ENCODE measurements around the gene USP40. TPM values are rescaled to one million over a fixed set of nuclear protein-coding genes. Genes with fewer than 3 reads are reported as not detected.
A peak's percentile ranks its signal among the peaks of the same experiment; 100 is the strongest.

USP40 gene
- total RNA-seq, 1 experiment from 2014 or later: 62.0 TPM

DNA sequence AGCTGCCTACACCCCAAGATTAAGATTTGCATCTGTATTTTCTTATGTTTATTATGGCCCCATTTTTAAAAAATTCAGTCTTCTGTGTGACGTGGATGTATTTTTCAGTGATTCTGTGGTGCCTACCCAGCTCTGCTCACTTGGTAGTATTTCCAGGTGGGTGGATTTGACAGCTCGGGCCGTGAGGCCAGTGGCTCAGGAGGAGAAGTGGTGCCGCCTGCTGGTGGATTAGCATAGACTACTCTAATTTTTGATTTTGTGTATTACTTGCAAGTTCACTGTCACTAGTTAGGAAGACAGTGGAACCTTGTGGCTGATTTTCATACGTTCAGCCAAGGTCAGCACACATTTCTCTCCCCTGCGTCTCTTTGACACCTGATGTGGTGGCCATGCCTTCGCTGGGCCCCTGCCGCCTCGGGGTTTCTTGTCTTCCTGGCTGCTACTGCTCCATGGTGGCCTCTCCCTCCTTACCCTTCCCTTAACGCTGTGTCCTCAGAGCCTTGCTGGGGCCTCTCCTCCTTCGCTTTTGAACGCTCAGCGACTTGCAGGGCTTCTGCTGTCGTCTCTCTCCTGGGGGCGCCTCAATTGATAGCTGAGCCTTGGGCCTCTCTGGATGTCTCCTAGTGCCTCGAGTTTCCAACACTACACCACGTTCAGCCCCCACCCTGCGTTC is 122.9 kb downstream of the USP40 start:
- peak; percentile 85 for DNase-seq (ENCODE audit: low spot score)

- no peak for DNase-seq (ENCODE audit: low spot score)
Measured at GRCh38 chr2:233442028-233442310, 124.6 kb downstream of the USP40 start.

- DNase-seq (ENCODE audit: low spot score): no peak
Measured at GRCh38 chr2:233441161-233442027, 125.2 kb downstream of the USP40 start.

DNA sequence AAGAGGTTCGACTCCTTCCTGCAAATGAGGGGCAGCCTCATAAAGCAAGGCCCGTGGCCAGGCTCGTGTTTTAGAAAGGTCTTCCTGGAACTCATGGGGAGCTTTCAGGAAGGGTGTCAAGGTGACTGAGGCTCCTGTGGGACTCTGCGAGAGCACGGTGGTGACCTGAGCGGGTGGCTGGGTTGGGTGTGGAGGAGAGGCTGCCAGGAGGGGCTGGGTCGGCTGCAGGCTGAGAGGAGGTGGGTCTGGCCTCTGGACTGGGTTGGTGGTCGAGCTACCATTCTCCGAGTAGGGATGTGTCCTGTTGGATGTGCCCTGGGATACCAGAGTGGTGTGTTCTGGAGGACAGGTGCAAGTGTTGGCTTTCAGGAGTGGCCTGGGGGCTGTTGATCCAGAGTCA is 125.9 kb downstream of the USP40 start:
- no peak for DNase-seq (ENCODE audit: low spot score)

- DNase-seq (ENCODE audit: low spot score): no peak
Measured at GRCh38 chr2:233440314-233440713, 126.3 kb downstream of the USP40 start.

DNA sequence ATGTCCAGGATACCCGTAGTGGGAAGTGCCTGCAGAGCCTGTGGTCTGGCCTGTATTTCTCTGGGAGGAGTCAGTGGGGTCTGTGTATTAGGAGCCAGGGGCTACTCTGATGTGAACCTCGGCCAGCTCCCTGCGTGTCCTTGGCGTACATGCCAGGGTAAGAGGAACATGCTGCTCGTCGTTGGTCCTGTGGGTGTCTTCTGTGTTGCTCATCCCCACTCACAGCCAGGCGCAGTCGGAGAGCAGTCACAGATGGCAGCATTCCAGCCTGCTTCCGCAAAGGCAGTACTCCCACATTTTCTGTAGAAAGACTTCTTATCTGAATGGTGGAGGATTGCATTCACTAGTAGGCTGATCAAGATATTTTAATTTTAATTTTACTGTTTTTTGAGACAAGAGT is 127.4 kb downstream of the USP40 start:
- DNase-seq (ENCODE audit: low spot score): no peak

DNA sequence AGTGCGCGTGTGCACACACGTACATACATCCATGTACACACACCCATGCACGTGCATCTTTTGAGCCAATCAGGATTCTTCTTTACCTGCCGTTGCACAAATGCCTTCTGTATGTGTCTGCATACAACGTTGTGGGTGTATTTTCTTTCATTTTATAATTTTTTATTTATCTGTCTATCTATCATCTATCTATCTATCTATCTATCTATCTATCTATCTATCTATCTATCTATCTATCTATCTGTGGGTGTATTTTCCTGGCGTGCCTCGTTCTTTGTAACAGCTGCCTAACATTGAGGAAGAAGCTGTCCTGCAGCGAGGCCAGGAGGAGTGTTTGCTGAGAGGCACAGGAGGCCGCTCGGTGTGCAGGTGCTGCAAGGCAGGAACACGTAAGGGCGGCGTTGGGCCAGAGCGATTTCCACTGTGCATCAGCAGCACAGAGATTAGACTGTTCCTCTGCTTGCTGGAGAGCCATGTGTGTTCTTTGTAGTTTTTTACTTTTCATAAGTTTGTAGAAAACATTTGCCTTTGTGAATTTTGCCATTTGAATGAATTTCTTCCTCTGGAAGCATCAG is 127.9 kb downstream of the USP40 start:
- DNase-seq (ENCODE audit: low spot score): no peak

GRCh38 chr2:233437439-233437955 is 129.1 kb downstream of the USP40 start:
- DNase-seq (ENCODE audit: low spot score): no peak

- no peak for DNase-seq (ENCODE audit: low spot score)
Measured at GRCh38 chr2:233436691-233437438, 129.7 kb downstream of the USP40 start.

DNA sequence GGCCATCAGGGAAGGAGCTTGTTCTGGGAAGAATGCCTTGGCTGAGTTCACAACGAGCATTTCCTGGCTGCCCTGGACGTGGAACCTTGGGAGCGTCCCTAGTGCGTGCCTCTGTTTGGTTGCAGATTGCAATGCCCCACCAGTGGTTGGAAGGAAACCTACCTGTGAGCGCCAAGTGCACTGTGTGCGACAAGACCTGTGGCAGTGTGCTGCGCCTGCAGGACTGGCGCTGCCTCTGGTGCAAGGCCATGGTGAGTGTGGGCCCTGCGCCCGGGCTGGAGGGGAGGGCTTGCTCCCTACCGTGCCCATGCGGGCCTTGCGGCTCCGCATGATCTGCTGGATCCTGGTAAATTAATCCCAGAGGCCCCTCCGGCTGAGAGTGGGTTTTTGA is 130.4 kb downstream of the USP40 start:
- no peak for DNase-seq (ENCODE audit: low spot score)

DNA sequence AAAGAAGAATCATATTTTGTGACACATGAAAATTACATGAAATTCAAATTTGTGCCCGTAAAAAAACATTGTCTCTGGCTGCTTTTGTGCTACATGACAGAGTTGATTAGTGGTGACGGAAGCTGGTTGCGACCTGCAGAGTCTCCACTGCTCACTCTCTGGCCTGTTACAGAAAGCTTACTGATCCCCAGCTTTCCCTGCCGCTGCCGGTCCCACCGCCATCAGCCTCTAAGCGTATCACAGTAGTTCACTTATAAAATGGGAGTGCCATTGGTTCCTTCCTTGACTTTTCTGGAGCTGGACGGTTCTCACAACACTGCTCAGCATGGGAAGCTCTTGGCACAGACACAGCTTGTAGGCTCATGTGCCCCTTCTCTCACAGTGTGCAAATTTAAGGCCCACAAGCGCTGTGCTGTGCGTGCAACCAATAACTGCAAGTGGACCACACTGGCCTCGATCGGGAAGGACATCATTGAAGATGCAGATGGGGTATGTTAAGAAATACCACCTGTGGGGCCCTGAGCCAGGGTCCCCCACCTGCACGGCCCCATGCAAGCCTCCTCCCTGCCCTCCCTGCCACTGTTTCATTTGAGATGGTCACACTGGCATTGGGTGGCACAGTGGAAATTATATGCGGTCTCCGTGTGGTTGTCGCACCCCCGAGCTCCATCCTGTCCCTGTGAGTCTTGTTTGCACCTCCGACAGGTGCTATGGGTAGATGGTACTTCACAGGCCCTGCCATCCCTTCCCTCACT is 131.0 kb downstream of the USP40 start:
- DNase-seq (ENCODE audit: low spot score): no peak

- DNase-seq (ENCODE audit: low spot score): no peak
Measured at GRCh38 chr2:233434666-233435330, 131.8 kb downstream of the USP40 start.

- no peak for DNase-seq (ENCODE audit: low spot score)
Measured at GRCh38 chr2:233433794-233434193, 132.8 kb downstream of the USP40 start.

DNA sequence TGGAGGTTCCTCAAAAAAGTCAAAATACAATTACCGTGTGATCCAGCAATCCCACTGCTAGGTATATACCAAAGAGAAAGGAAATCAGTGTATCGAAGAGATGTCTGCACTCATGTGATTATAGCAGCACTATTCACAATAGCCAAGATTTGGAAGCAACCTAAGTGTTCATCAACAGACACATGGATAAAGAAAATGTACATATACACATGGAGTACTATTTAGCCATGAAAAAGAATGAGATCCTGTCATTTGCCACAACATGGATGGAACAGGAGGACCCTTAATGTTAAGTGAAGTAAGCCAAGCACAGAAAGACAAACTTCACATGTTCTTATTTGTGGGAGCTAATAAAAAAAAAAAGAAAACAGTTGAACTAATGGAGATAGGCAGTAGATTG is 133.6 kb downstream of the USP40 start:
- DNase-seq (ENCODE audit: low spot score): no peak

DNA sequence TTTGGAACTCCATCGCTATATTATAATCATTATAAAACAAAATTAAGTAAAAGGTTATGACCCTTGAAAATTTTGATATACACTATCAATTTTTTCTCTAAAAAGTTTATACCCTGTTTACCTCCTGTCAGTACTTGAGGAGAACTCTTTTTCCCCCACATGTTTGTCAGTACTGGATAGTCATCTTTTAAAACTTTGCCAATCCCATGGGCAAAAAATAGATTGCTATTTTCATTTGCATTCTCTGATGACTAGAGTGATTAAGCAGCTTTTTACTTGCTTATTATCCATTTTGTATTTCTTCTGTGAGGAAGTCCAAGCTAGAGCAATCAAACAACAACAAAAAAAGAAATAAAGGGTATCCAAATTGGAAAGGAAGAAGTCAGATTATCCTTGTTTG is 135.9 kb downstream of the USP40 start:
- no peak for DNase-seq (ENCODE audit: low spot score)

DNA sequence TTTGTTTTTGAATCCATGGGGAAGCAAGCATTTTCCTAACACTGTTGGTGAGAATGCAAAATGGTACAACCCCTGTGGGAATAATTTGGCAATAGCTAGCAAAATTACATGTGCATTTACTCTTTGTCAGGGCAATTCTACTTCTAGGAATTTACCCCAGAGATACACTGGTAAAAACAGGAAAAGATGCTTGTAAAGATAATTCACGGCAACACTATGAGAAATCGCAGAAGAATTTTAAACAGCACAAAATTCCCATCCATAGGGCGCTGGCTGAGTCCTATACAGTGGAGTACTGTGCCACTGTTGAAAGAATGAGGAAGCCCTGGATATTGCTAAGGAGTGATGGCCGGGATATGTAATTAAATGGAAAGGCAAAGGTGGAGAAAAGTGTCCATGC is 136.5 kb downstream of the USP40 start:
- peak; percentile 86 for DNase-seq (ENCODE audit: low spot score)

GRCh38 chr2:233429175-233429897 is 137.2 kb downstream of the USP40 start:
- DNase-seq (ENCODE audit: low spot score): no peak

DNA sequence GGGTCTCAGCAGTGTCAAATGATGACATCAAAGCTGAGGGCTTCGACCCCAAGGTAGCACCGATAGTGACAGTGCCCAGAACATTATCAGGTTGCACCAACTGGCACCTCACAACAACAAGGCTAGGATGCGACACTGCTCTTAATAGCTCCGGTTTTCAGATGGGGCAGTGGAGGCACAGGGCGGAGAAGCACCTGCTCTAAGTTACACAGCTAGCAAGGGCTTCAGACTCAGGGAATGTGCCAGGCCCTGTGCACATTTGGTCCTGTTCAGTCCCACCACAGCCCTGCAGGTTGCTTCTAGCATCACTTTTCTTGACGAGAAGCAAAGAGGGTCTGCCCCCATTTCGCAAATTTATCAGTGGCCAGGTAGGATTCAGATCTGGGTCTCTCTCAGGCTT is 138.1 kb downstream of the USP40 start:
- no peak for DNase-seq (ENCODE audit: low spot score)

GRCh38 chr2:233428008-233428407 is 138.6 kb downstream of the USP40 start:
- no peak for DNase-seq (ENCODE audit: low spot score)
